H9 (cell line): ENCODE measurements around the gene UHRF1. TPM values are rescaled to one million over a fixed set of nuclear protein-coding genes. Genes with fewer than 3 reads are reported as not detected.
A peak's percentile ranks its signal among the peaks of the same experiment; 100 is the strongest.

Experiments
- DNase-seq: peaks from one replicate; pipeline ENCODE4 v3.0.0-alpha.2; 2017
- H2AFZ ChIP-seq: one replicate; pipeline ENCODE4 v1.6.1; 2013; ENCODE audit warnings: mild to moderate bottlenecking, low read length, control low read depth, moderate library complexity
- H2AK5ac ChIP-seq: 2 replicates; pipeline ENCODE4 v1.6.1; 2013; ENCODE audit warnings: low read length, control low read depth, mixed read lengths; ENCODE audit not compliant: insufficient read length
- H2BK120ac ChIP-seq: one replicate; pipeline ENCODE4 v1.6.1; 2013; ENCODE audit warnings: low read depth, mild to moderate bottlenecking, low read length, control low read depth, inconsistent platforms; ENCODE audit not compliant: poor library complexity, severe bottlenecking
- H2BK12ac ChIP-seq: 2 replicates; pipeline ENCODE4 v1.6.1; 2013; ENCODE audit warnings: low read length, control low read depth, mixed read lengths, low read depth; ENCODE audit not compliant: insufficient read length
- H2BK15ac ChIP-seq: 2 replicates; pipeline ENCODE4 v1.6.1; 2013; ENCODE audit warnings: low read depth, low read length, control low read depth
- H2BK20ac ChIP-seq: one replicate; pipeline ENCODE4 v1.6.1; 2013; ENCODE audit warnings: low read depth, mild to moderate bottlenecking, low read length, control low read depth, inconsistent platforms; ENCODE audit not compliant: poor library complexity, severe bottlenecking
- H2BK5ac ChIP-seq: 2 replicates; pipeline ENCODE4 v1.6.1; 2013; ENCODE audit warnings: low read length, control low read depth, mixed read lengths; ENCODE audit not compliant: insufficient read length
- H3K14ac ChIP-seq: 2 replicates; pipeline ENCODE4 v1.6.1; 2013; ENCODE audit warnings: low read length, control low read depth; ENCODE audit not compliant: insufficient read depth
- H3K18ac ChIP-seq: 2 replicates; pipeline ENCODE4 v1.6.1; 2013; ENCODE audit warnings: low read depth, mild to moderate bottlenecking, mixed read lengths, low read length, control low read depth; ENCODE audit not compliant: insufficient read length
- H3K23ac ChIP-seq: 2 replicates; pipeline ENCODE4 v1.6.1; 2013; ENCODE audit warnings: low read length, control low read depth, mixed read lengths, low read depth; ENCODE audit not compliant: insufficient read length
- H3K23me2 ChIP-seq: 2 replicates; pipeline ENCODE4 v1.6.1; 2013; ENCODE audit warnings: low read depth, mild to moderate bottlenecking, mixed read lengths, low read length, control low read depth; ENCODE audit not compliant: insufficient read length, poor library complexity, severe bottlenecking
- H3K27ac ChIP-seq: 2 replicates; pipeline ENCODE4 v1.5.1; 2013; ENCODE audit warnings: low read length, control low read depth, mixed read lengths, low read depth; ENCODE audit not compliant: insufficient read length
- H3K27me3 ChIP-seq: 2 replicates; pipeline ENCODE4 v1.6.1; 2013; ENCODE audit warnings: low read length, control low read depth, inconsistent platforms; ENCODE audit not compliant: insufficient read depth
- H3K4ac ChIP-seq: 2 replicates; pipeline ENCODE4 v1.6.1; 2013; ENCODE audit warnings: low read depth, mild to moderate bottlenecking, control low read depth, inconsistent platforms, low read length, moderate library complexity
- H3K4me1 ChIP-seq: 2 replicates; pipeline ENCODE4 v1.6.1; 2013; ENCODE audit warnings: low read length, control low read depth, inconsistent platforms; ENCODE audit not compliant: insufficient read depth
- H3K4me2 ChIP-seq: 2 replicates; pipeline ENCODE4 v1.6.1; 2013; ENCODE audit warnings: low read length, control low read depth, mixed read lengths; ENCODE audit not compliant: insufficient read length, insufficient read depth
- H3K56ac ChIP-seq: 2 replicates; pipeline ENCODE4 v1.6.1; 2013; ENCODE audit warnings: low read depth, mild to moderate bottlenecking, mixed read lengths, low read length, control low read depth; ENCODE audit not compliant: insufficient read length
- H3K79me1 ChIP-seq: 2 replicates; pipeline ENCODE4 v1.6.1; 2013; ENCODE audit warnings: low read depth, mild to moderate bottlenecking, moderate library complexity, low read length, control low read depth, inconsistent platforms; ENCODE audit not compliant: insufficient read depth, poor library complexity, severe bottlenecking
- H3K79me2 ChIP-seq: 2 replicates; pipeline ENCODE4 v1.6.1; 2013; ENCODE audit warnings: low read length, control low read depth, inconsistent platforms; ENCODE audit not compliant: insufficient read depth
- H3K9ac ChIP-seq: 2 replicates; pipeline ENCODE4 v1.6.1; 2013; ENCODE audit warnings: low read length, control low read depth, mixed read lengths; ENCODE audit not compliant: insufficient read length; ENCODE audit errors: extremely low read depth
- H3K9me3 ChIP-seq: one replicate; pipeline ENCODE4 v1.6.1; 2013; ENCODE audit warnings: low read depth, low read length, inconsistent platforms; ENCODE audit not compliant: control insufficient read depth
- H3T11ph ChIP-seq: one replicate; pipeline ENCODE4 v1.6.1; 2013; ENCODE audit warnings: mild to moderate bottlenecking, low read length, control low read depth, inconsistent platforms
- H4K20me1 ChIP-seq: one replicate; pipeline ENCODE4 v1.6.1; 2013; ENCODE audit not compliant: control insufficient read depth, insufficient read length, insufficient read depth
- H4K5ac ChIP-seq: 2 replicates; pipeline ENCODE4 v1.6.1; 2013; ENCODE audit warnings: low read depth, mild to moderate bottlenecking, mixed read lengths, low read length, control low read depth; ENCODE audit not compliant: insufficient read length
- H4K8ac ChIP-seq: replicated peaks from 2 replicates; pipeline ENCODE4 v1.6.1; 2013; ENCODE audit warnings: low read length, control low read depth, mixed read lengths, low read depth; ENCODE audit not compliant: insufficient read length
- H4K91ac ChIP-seq: 2 replicates; pipeline ENCODE4 v1.6.1; 2013; ENCODE audit warnings: low read depth, mild to moderate bottlenecking, moderate library complexity, mixed read lengths, low read length, control low read depth; ENCODE audit not compliant: insufficient read length
- H3K27ac Mint-ChIP-seq, 3 experiments: 2 replicates in 2 of 3; 3 replicates in 1 of 3; pipeline ENCODE4 v1.8.0; 2020 to 2021; ENCODE audit warnings: mixed read lengths in 3 of 3, mild to moderate bottlenecking in 1 of 3, moderate library complexity in 1 of 3
- H3K27me3 Mint-ChIP-seq: 2 replicates; pipeline ENCODE4 v1.8.0; 2021; ENCODE audit warnings: low read depth, mild to moderate bottlenecking, moderate library complexity, mixed read lengths
- H3K36me3 Mint-ChIP-seq, 3 experiments: 2 replicates in 2 of 3; 3 replicates in 1 of 3; pipeline ENCODE4 v1.8.0; 2020 to 2021; ENCODE audit warnings: low read depth in 3 of 3, mixed read lengths in 3 of 3; ENCODE audit not compliant: insufficient read depth in 1 of 3
- H3K4me1 Mint-ChIP-seq, 2 experiments: 2 replicates each; pipeline ENCODE4 v1.8.0; 2020; ENCODE audit warnings: mixed read lengths in 2 of 2
- H3K4me3 Mint-ChIP-seq, 2 experiments: 2 replicates in 1 of 2; 3 replicates in 1 of 2; pipeline ENCODE4 v1.8.0; 2020 to 2021; ENCODE audit warnings: mild to moderate bottlenecking in 2 of 2, mixed read lengths in 2 of 2, moderate library complexity in 1 of 2
- H3K9me3 Mint-ChIP-seq, 2 experiments: 2 replicates in 1 of 2; 3 replicates in 1 of 2; pipeline ENCODE4 v1.8.0; 2020; ENCODE audit warnings: mild to moderate bottlenecking in 2 of 2, mixed read lengths in 2 of 2, moderate library complexity in 1 of 2
- WGBS: extraction: QIAGEN DNeasy Blood & Tissue Kit; methylation state at CpG from one replicate; pipeline ENCODE4 v1.1.7; 2013; ENCODE audit warnings: missing lambda C conversion rate, low lambda C conversion rate, mixed read lengths; ENCODE audit not compliant: insufficient read length; ENCODE audit errors: extremely low coverage; 5-methylcytosine and 5-hydroxymethylcytosine counted together
- total RNA-seq: library from RNA; stranded (reverse); gene quantifications from 2 replicates; pipeline ENCODE4 v1.2.1, GENCODE V29; 2021
- TF ChIP-seq, protein P1 (sequence below): fragments of 200-600 bp; sonication (generic); conservative IDR thresholded peaks from 3 replicates; pipeline ENCODE4 v1.8.0; 2021; ENCODE audit warnings: antibody characterized with exemption, mild to moderate bottlenecking

Gene UHRF1
- total RNA-seq, 1 experiment from 2014 or later, result 106 TPM

DNA sequence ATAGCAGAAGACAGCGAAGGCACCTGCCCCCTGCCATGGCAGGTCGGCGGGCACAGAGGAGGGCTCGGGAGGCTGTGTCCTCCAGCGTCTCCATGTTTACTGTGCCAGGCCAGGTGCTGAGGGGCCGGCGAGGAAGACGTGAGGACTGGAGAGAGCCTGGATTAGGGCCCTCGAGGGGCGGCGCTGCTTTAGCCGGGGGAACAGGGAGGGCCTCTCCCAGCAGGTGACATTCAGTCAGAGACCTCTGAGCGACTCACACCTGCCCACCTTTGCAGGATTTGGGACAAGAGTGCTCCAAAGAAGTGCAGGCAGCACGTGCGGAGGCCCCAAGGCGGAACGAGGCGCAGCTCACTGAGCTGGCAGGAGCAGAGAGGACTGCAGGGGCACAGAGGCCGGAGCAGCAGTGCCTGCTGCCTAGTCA lies 77.2 kb downstream of the UHRF1 start:
- Histone ChIP-seq H3K18ac (no peak overlapping the region), H2BK120ac (no peak overlapping the region), H3K9ac (no peak overlapping the region), H3K9me3 (no peaks in the 10 kb centered on the region), H3K23me2 (no peaks in the 10 kb centered on the region), H3K27ac (no peak overlapping the region), H2AK5ac (no peak overlapping the region), H3K4me1 (peaks cover 2% of the 10 kb centered on the region; the same call in 1 of the 2 replicates), H4K5ac (no peak overlapping the region), H3K4ac (no peak overlapping the region), H3K27me3 (no peaks in the 10 kb centered on the region), H2AFZ (no peak overlapping the region), H2BK15ac (no peak overlapping the region), H2BK20ac (no peak overlapping the region), H3K79me1 (peaks cover 4% of the 10 kb centered on the region), H2BK5ac (no peak overlapping the region), H3K79me2 (peaks cover 9% of the 10 kb centered on the region; the same call in 1 of the 2 replicates), H2BK12ac (no peak overlapping the region), H3K4me2 (no peak overlapping the region), H3T11ph (no peak overlapping the region), H4K8ac (no peak overlapping the region), H3K56ac (no peak overlapping the region), H3K14ac (no peak overlapping the region), H4K20me1 (no peaks in the 10 kb centered on the region), H4K91ac (no peak overlapping the region), H3K23ac (no peak overlapping the region)
- no peak for DNase-seq
- H3K36me3 Mint-ChIP-seq, result no peaks in the 10 kb centered on the region
- TF ChIP-seq, protein P1, sequence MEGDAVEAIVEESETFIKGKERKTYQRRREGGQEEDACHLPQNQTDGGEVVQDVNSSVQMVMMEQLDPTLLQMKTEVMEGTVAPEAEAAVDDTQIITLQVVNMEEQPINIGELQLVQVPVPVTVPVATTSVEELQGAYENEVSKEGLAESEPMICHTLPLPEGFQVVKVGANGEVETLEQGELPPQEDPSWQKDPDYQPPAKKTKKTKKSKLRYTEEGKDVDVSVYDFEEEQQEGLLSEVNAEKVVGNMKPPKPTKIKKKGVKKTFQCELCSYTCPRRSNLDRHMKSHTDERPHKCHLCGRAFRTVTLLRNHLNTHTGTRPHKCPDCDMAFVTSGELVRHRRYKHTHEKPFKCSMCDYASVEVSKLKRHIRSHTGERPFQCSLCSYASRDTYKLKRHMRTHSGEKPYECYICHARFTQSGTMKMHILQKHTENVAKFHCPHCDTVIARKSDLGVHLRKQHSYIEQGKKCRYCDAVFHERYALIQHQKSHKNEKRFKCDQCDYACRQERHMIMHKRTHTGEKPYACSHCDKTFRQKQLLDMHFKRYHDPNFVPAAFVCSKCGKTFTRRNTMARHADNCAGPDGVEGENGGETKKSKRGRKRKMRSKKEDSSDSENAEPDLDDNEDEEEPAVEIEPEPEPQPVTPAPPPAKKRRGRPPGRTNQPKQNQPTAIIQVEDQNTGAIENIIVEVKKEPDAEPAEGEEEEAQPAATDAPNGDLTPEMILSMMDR, result no peak
- peaks cover 45 to 62% of the 10 kb centered on the region in 2 experiments for H3K4me1 Mint-ChIP-seq
- no CpG with 5 or more reads among the region's 19 CpGs for WGBS
- H3K9me3 Mint-ChIP-seq, result no peaks in the 10 kb centered on the region
- no peak overlapping the region for H3K4me3 Mint-ChIP-seq
- peak overlapping the region in 1 of 3 experiments; percentile 92; a peak in 2 of 7 replicates for H3K27ac Mint-ChIP-seq
- H3K27me3 Mint-ChIP-seq, result no peaks in the 10 kb centered on the region
